CD14-positive monocyte (primary cell): ENCODE data around the gene ZNRF1. TPM values are rescaled to one million over a fixed set of nuclear protein-coding genes. Genes with fewer than 3 reads are reported as not detected.

ENCODE experiments used
- DNase-seq, 3 donors: peaks; one replicate each; pipeline ENCODE4 v3.0.0-alpha.2; 2011 to 2022
- H2AFZ ChIP-seq: 2 replicates; pipeline ENCODE4 v1.6.0; 2012; ENCODE audit warnings: mild to moderate bottlenecking, low read depth, low read length, inconsistent platforms; ENCODE audit not compliant: insufficient read depth, poor library complexity, severe bottlenecking
- H3K27ac ChIP-seq, 2 donors: 1 replicate in 1 of 2; 2 replicates in 1 of 2; pipeline ENCODE4 v1.5.1; 2012 to 2013; ENCODE audit warnings: low read length in 2 of 2, control low read depth in 1 of 2, inconsistent platforms in 1 of 2, low read depth in 1 of 2, mild to moderate bottlenecking in 1 of 2
- H3K27me3 ChIP-seq, 2 donors: one replicate each; pipeline versions ENCODE4 v1.6.0 to v1.6.1; 2011 to 2013; ENCODE audit warnings: low read length in 2 of 2; ENCODE audit not compliant: control insufficient read depth in 2 of 2, insufficient read depth in 2 of 2
- H3K36me3 ChIP-seq, 2 donors: replicated peaks in 1 of 2; 1 replicate in 1 of 2; 2 replicates in 1 of 2; pipeline versions ENCODE4 v1.5.1 to v1.6.1; 2012 to 2013; ENCODE audit warnings: low read length in 2 of 2, control low read depth in 1 of 2, inconsistent platforms in 1 of 2, mild to moderate bottlenecking in 1 of 2; ENCODE audit not compliant: insufficient read depth in 2 of 2, control insufficient read depth in 1 of 2
- H3K4me1 ChIP-seq, 2 donors: 1 replicate in 1 of 2; 2 replicates in 1 of 2; pipeline versions ENCODE4 v1.5.1 to v1.6.1; 2012 to 2013; ENCODE audit warnings: low read length in 2 of 2, control low read depth in 1 of 2, inconsistent platforms in 1 of 2, mild to moderate bottlenecking in 1 of 2, moderate library complexity in 1 of 2; ENCODE audit not compliant: insufficient read depth in 2 of 2, control insufficient read depth in 1 of 2
- H3K4me2 ChIP-seq: replicated peaks from 2 replicates; pipeline ENCODE3; 2012; ENCODE audit warnings: low read length, moderate library complexity, mild to moderate bottlenecking; ENCODE audit not compliant: poor library complexity, severe bottlenecking; ENCODE audit errors: extremely low read depth
- H3K4me3 ChIP-seq, 3 experiments: fragments of 200-600 bp in 1 of 3; sonication (generic) in 1 of 3; replicated peaks in 1 of 3; 1 replicate in 2 of 3; 2 replicates in 1 of 3; pipeline ENCODE4 v1.5.1; 2011 to 2013; ENCODE audit warnings: low read length in 3 of 3, mild to moderate bottlenecking in 3 of 3, control low read depth in 2 of 3, low read depth in 2 of 3, inconsistent platforms in 1 of 3, moderate library complexity in 1 of 3
- H3K79me2 ChIP-seq: 2 replicates; pipeline ENCODE4 v1.6.0; 2012; ENCODE audit warnings: mild to moderate bottlenecking, control low read depth, inconsistent platforms, low read length, moderate library complexity; ENCODE audit not compliant: insufficient read depth
- H3K9ac ChIP-seq: 2 replicates; pipeline ENCODE4 v1.6.0; 2017; ENCODE audit warnings: low read length, mild to moderate bottlenecking; ENCODE audit not compliant: insufficient read depth, poor library complexity, severe bottlenecking
- H3K9me3 ChIP-seq, 2 donors: replicated peaks in 1 of 2; 1 replicate in 1 of 2; 2 replicates in 1 of 2; pipeline versions ENCODE4 v1.5.1 to v1.6.1; 2012 to 2013; ENCODE audit warnings: low read length in 2 of 2, control low read depth in 1 of 2; ENCODE audit not compliant: control insufficient read depth in 1 of 2, insufficient read depth in 1 of 2
- H4K20me1 ChIP-seq: 2 replicates; pipeline ENCODE4 v1.6.0; 2012; ENCODE audit warnings: mild to moderate bottlenecking, low read length, control low read depth, moderate library complexity; ENCODE audit not compliant: insufficient read depth
- H3K27ac Mint-ChIP-seq, 7 donors: one replicate each; pipeline ENCODE4 v1.8.0; 2020; ENCODE audit warnings: mild to moderate bottlenecking in 7 of 7, mixed read lengths in 7 of 7, moderate library complexity in 6 of 7, inconsistent platforms in 2 of 7
- H3K27me3 Mint-ChIP-seq, 3 donors: one replicate each; pipeline ENCODE4 v1.8.0; 2021 to 2022; ENCODE audit warnings: low read depth in 3 of 3, mild to moderate bottlenecking in 3 of 3, mixed read lengths in 3 of 3, moderate library complexity in 3 of 3, inconsistent platforms in 1 of 3
- H3K36me3 Mint-ChIP-seq, 2 donors: one replicate each; pipeline ENCODE4 v1.8.0; 2020; ENCODE audit warnings: mixed read lengths in 2 of 2, inconsistent platforms in 1 of 2, mild to moderate bottlenecking in 1 of 2
- H3K4me1 Mint-ChIP-seq: one replicate; pipeline ENCODE4 v1.8.0; 2020; ENCODE audit warnings: mild to moderate bottlenecking, mixed read lengths
- H3K4me3 Mint-ChIP-seq, 2 donors: one replicate each; pipeline ENCODE4 v1.8.0; 2020; ENCODE audit warnings: mild to moderate bottlenecking in 2 of 2, mixed read lengths in 2 of 2, moderate library complexity in 1 of 2
- H3K9me3 Mint-ChIP-seq, 7 donors: one replicate each; pipeline ENCODE4 v1.8.0; 2020 to 2022; ENCODE audit warnings: mixed read lengths in 7 of 7, mild to moderate bottlenecking in 6 of 7, moderate library complexity in 6 of 7, inconsistent platforms in 2 of 7
- WGBS: methylation state at CpG from one replicate; pipeline ENCODE4 v1.1.5; 2013; ENCODE audit warnings: missing lambda C conversion rate; ENCODE audit not compliant: insufficient coverage; 5-methylcytosine and 5-hydroxymethylcytosine counted together
- intact Hi-C, 2 donors: fragments of 100-400 bp; cut with micrococcal nuclease; formaldehyde crosslinking; loops; one replicate each; pipeline versions ENCODE4 v1.15.0 to v1.15.1; 2023
- polyA plus RNA-seq, 3 donors: library from polyadenylated mRNA; depleted of rRNA in 1 of 3; unstranded in 2 of 3; stranded (reverse) in 1 of 3; fragments of 300-500 nt in 2 of 3; fragments of >200 nt in 1 of 3; fragmentation: Illumina TruSeq in 2 of 3; gene quantifications; 1 replicate in 2 of 3; 2 replicates in 1 of 3; pipeline ENCODE4 v1.2.3, GENCODE V29; 2012 to 2021
- TF ChIP-seq, protein P1 (sequence below): fragments of 200-600 bp; IDR thresholded peaks from one replicate; pipeline ENCODE4 v1.8.0; 2022; ENCODE audit warnings: antibody characterized with exemption, mild to moderate bottlenecking

The ZNRF1 gene
- polyA plus RNA-seq, 3 donors: 1.9 to 5.3 (median 4.3) TPM

DNA sequence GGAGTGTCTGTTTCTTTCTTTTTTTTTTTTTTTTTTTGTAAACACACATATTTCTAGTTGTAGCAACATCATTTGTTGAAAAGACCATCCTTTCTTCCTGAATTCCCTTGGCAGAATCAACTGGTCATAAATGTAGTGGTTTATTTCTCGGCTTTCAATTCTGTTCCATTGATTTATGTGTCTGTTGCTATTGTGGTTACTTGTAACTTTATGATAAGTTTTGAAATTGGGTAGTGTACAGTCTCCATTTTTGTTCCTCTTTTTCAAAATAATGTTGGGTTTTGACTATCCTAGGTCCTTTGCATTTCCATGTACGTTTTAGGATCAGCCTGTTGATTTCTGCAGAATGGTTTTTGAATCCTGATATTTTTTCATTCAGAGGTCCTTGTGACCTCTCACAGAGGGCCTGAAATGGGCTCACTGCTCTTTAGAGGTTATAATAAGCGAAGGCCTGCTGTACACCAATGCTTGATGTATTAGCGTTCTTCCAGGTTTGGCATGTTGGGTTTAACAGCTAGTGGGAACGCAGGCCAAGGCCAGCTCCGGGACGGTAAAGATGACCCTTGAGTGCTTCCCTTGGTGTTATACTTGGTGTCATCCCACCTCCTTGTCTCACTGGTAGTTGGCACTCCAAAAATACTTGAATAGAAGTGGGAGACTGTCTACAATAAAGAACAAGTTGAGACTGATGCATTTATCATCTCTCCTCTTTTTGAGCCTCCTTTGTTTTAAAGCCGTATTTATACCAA, 43.8 kb downstream of the ZNRF1 start:
- TF ChIP-seq, protein P1, sequence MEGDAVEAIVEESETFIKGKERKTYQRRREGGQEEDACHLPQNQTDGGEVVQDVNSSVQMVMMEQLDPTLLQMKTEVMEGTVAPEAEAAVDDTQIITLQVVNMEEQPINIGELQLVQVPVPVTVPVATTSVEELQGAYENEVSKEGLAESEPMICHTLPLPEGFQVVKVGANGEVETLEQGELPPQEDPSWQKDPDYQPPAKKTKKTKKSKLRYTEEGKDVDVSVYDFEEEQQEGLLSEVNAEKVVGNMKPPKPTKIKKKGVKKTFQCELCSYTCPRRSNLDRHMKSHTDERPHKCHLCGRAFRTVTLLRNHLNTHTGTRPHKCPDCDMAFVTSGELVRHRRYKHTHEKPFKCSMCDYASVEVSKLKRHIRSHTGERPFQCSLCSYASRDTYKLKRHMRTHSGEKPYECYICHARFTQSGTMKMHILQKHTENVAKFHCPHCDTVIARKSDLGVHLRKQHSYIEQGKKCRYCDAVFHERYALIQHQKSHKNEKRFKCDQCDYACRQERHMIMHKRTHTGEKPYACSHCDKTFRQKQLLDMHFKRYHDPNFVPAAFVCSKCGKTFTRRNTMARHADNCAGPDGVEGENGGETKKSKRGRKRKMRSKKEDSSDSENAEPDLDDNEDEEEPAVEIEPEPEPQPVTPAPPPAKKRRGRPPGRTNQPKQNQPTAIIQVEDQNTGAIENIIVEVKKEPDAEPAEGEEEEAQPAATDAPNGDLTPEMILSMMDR: no peak
- Histone ChIP-seq H3K4me3 (peak overlapping the region in 1 of 3 experiments; percentile 48), H2AFZ (peak overlapping the region; percentile 65), H3K27ac (peak overlapping the region in 1 of 2 donors; percentile 47), H3K27me3 (no peaks in the 10 kb centered on the region), H3K36me3 (no peaks in the 10 kb centered on the region), H3K9ac (no peak overlapping the region), H3K79me2 (peaks cover 85% of the 10 kb centered on the region), H3K4me1 (peaks cover 22 to 30% of the 10 kb centered on the region in 2 donors), H4K20me1 (no peaks in the 10 kb centered on the region), H3K9me3 (peaks cover 0 to 5% of the 10 kb centered on the region in 2 donors), H3K4me2 (peak overlapping the region; percentile 57)
- peak overlapping the region in 1 of 2 donors; percentile 78 for H3K4me3 Mint-ChIP-seq
- H3K27me3 Mint-ChIP-seq: no peaks in the 10 kb centered on the region
- peak overlapping the region in 6 of 7 donors; percentile 16 to 80 (median 56) for H3K27ac Mint-ChIP-seq
- 2% methylated on average over 7 of the region's 8 CpGs for WGBS
- peaks cover 0 to 6% (median 1%) of the 10 kb centered on the region in 7 donors for H3K9me3 Mint-ChIP-seq
- peak in 2 of 3 donors; percentile 24 to 29 for DNase-seq
- H3K36me3 Mint-ChIP-seq: peaks cover 0 to 2% of the 10 kb centered on the region in 2 donors
- intact Hi-C loops: no loop called here
- peaks cover 45% of the 10 kb centered on the region for H3K4me1 Mint-ChIP-seq

DNA sequence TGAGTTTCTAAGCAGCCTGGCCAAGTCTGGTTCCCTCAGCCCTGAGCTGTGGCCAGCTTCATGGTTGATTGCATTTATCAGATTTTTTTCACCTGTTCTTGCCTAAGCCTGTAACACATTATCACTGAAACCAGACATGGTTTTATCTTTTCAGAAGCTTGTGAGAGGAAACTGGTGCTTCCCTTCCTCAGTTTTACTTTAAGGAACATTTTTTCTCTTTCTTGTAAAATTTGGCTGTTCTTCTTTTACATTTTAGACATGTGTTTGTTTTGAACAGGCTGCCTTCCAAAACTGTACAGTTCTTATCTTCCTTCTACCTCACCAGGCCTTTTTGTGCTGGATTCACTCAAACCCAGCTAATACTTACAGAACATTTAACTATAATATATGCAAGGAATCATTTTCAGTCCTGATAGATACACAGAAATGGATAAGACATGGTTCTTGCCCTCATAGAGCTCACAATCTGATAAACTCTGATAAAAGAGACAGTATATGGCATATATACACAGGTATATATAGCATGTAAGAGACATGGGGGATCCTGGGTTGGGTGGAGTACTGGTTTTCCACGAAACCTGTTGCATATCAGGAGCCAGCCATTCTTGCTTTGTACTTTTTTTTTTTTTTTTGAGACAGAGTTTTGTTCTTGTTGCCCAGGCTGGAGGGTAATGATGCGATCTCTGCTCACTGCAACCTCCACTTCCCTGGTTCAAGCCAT, 44.5 kb downstream of the ZNRF1 start:
- H3K4me1 ChIP-seq: peaks cover 18 to 25% of the 10 kb centered on the region in 2 donors
- peaks cover 0 to under 1% of the 10 kb centered on the region in 2 donors for H3K9me3 ChIP-seq
- Mint-ChIP-seq H3K4me1 (peaks cover 39% of the 10 kb centered on the region), H3K27me3 (no peaks in the 10 kb centered on the region), H3K9me3 (peaks cover 0 to under 1% (median 0%) of the 10 kb centered on the region in 7 donors), H3K4me3 (no peak overlapping the region), H3K27ac (peak overlapping the region in 3 of 7 donors; percentile 16 to 62 (median 54)), H3K36me3 (peaks cover 0 to 1% of the 10 kb centered on the region in 2 donors)
- H3K4me3 ChIP-seq: no peak overlapping the region
- H3K27me3 ChIP-seq: no peaks in the 10 kb centered on the region
- no peak overlapping the region for H3K4me2 ChIP-seq
- H4K20me1 ChIP-seq: no peaks in the 10 kb centered on the region
- H3K27ac ChIP-seq: peak overlapping the region in 1 of 2 donors; percentile 47
- intact Hi-C loops: no loop called here
- no peak for DNase-seq
- H3K36me3 ChIP-seq: no peaks in the 10 kb centered on the region
- TF ChIP-seq, protein P1: no peak
- no peak overlapping the region for H2AFZ ChIP-seq
- peaks cover 86% of the 10 kb centered on the region for H3K79me2 ChIP-seq
- no peak overlapping the region for H3K9ac ChIP-seq
- no CpG with 5 or more reads among the region's 2 CpGs for WGBS
